GM18498 (cell line): ENCODE results near the gene MSH5.

Source experiments
- ATAC-seq: cut with Tn5 transposase; IDR thresholded peaks from one replicate; pipeline ENCODE4 v1.9.1; 2021; ENCODE audit warnings: mild to moderate bottlenecking, moderate library complexity; ENCODE audit not compliant: unreplicated experiment

Gene MSH5

GRCh38 chr6:31752739-31753319, 13.0 kb downstream of the MSH5 start:
- no peak for ATAC-seq

GRCh38 chr6:31758281-31758680, 18.5 kb downstream of the MSH5 start:
- ATAC-seq: no peak

- ATAC-seq: no peak
These were observed 21.0 kb downstream of the MSH5 start for GRCh38 chr6:31760790-31761189.

- ATAC-seq: no peak
These were observed 21.5 kb downstream of the MSH5 start for GRCh38 chr6:31761343-31761742.

DNA sequence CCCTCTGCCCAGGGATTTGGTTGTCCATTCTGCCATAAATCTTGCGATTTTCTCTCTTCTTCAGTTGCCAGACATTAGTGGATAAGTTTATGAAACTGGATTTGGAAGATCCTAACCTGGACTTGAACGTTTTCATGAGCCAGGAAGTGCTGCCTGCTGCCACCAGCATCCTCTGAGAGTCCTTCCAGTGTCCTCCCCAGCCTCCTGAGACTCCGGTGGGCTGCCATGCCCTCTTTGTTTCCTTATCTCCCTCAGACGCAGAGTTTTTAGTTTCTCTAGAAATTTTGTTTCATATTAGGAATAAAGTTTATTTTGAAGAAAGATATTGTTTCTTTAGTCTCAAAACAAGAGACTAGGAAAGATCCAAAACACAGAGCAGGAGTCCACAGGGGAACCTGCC, 22.6 kb downstream of the MSH5 start, which contains the start of gene SAPCD1:
Gene SAPCD1, plus strand, starts transcription at position 301 of the 400 bp plus-strand sequence. CDS start 399 bp downstream, outside the sequence.
- no peak for ATAC-seq

DNA sequence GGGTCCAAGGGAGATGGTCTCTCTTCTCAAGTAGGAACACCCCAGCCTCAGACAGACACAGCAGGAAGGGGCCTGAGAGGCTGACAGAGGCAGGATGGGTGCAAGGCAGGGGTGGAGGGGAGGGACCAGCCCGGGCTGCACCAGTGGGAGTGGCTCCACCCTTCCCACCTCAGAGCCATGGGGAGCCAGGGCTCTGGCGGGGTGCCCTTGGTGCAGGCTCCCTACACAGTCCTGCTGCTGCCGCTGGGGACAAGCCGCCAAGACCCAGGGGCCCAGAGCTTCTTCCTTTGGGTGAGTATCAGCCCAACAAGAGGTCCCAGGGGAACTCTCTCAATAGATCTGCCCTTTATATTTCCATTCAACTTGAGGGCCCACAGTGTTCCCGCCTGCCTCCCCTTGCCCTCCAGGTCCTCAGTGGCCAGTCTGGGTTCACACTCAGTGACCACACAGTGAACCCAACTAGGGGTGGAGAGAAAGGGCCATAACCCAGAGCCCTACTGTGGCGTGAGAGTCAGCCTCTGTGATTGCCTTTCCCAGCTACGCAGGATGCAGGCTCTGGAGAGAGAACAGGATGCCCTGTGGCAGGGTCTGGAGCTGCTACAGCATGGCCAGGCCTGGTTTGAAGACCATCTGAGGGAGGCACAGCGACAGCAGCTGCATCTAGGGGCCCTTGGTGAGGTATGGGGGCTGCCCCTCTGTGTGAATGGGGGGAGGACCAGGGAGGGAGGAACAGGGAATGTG, 23.2 kb downstream of the MSH5 start:
- ATAC-seq: no peak

DNA sequence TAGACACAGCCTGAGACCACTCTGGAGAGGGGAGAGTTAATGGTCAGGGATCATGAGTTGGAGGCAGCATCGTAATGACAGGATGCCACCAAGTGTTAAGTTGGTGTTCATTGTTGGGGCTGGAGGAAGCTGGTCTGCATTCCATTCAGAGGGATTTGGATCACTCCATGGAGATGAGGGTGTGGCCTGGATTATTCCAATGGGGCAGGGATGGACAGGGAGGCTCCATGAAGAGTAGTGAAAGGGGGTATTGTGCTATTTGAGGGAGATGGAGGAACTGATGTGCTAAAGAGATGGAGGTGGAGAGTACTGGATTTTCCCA, 23.8 kb downstream of the MSH5 start:
- ATAC-seq: no peak

GRCh38 chr6:31764198-31764597, 24.4 kb downstream of the MSH5 start:
- ATAC-seq: no peak

GRCh38 chr6:31765559-31765909, 25.7 kb downstream of the MSH5 start:
- ATAC-seq: no peak

GRCh38 chr6:31765910-31766794, 26.3 kb downstream of the MSH5 start:
- ATAC-seq: no peak

- ATAC-seq: no peak
These were observed 27.4 kb downstream of the MSH5 start for GRCh38 chr6:31767096-31767645.

GRCh38 chr6:31768363-31769257, 28.8 kb downstream of the MSH5 start:
- ATAC-seq: no peak

- ATAC-seq: no peak
These were observed 30.0 kb downstream of the MSH5 start for GRCh38 chr6:31769684-31770371.

- no peak for ATAC-seq
These were observed 31.1 kb downstream of the MSH5 start for GRCh38 chr6:31770860-31771259.

DNA sequence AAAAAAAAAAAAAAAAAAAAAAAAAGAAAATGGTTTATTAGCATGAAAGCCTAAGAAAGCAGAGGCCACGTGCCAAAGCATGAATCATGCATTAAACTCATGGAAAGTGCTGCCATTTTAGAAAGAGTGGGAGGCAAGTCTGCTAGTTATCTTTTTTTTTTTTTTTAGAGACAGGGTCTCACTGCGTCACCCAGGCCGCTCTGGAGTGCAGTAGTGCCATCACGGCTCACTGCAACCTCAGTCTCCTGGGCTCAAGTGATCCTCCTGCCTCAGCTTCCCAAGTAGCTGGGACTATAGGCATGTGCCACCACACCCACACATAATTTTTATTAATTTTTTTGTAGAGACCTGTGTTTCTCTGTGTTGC, 32.2 kb downstream of the MSH5 start:
- no peak for ATAC-seq

- ATAC-seq: no peak
These were observed 35.4 kb downstream of the MSH5 start for GRCh38 chr6:31775184-31775583.

- ATAC-seq: no peak
These were observed 36.1 kb downstream of the MSH5 start for GRCh38 chr6:31775633-31776484.

GRCh38 chr6:31776485-31776988, 36.7 kb downstream of the MSH5 start:
- peak; percentile 3 for ATAC-seq
